GM21526 (cell line): ENCODE results near the gene TRIM45.
"Not testable (repeated sequence)": the region's sequence is repeated elsewhere in the genome, so short reads cannot be mapped to it uniquely, and the experiment has no call there.

Source experiments
- ATAC-seq: cut with Tn5 transposase; IDR thresholded peaks from one replicate; pipeline ENCODE4 v1.9.1; 2021; ENCODE audit warnings: moderate library complexity; ENCODE audit not compliant: unreplicated experiment, low FRiP score

The TRIM45 gene

GRCh38 chr1:117105722-117106121, 15.8 kb downstream of the TRIM45 start:
- no peak for ATAC-seq

- no peak for ATAC-seq
These were observed 16.6 kb downstream of the TRIM45 start for GRCh38 chr1:117104986-117105385.

GRCh38 chr1:117101858-117102257, 19.7 kb downstream of the TRIM45 start:
- ATAC-seq: not testable (repeated sequence)

DNA sequence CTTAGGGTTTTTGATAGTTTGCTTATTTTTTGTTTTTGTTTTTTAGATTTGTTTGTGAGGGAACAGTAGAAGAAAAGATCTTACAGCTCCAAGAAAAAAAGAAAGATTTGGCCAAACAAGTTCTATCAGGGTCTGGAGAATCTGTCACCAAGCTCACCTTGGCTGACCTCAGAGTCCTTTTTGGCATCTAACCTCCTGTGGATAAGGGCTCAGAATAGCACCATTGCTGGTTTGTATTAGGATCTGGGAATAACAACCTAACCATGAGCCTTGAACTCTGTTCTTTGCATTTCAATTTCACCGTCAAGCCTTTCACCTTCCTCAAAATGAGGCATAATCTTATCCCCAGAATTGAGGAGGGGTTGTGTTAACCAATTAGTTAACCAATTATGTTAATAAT, 20.2 kb downstream of the TRIM45 start:
- ATAC-seq: no peak

GRCh38 chr1:117098287-117098890, 23.2 kb downstream of the TRIM45 start:
- ATAC-seq: no peak

DNA sequence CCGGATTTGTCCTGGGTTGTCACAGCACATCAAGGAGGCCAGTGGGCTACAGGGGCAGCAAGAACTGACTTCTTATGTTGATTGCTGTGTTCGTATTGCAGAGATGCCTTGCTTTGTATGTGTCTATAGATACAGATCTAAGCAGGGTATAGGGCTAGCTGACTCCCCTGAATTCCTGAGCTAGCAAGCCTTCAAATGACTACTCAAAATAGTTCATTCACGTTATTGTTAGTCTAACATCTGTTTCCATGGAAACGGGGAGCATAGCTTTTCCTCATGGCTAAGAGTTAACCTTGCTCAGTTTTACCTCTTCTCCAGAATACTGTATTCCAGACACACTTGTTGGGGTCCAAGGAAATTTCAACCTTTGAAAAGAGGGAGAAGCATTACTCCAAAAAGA, 24.1 kb downstream of the TRIM45 start:
- no peak for ATAC-seq

GRCh38 chr1:117096951-117097408, 24.6 kb downstream of the TRIM45 start:
- ATAC-seq: no peak

GRCh38 chr1:117094841-117095604, 26.5 kb downstream of the TRIM45 start:
- no peak for ATAC-seq

GRCh38 chr1:117093870-117094621, 27.5 kb downstream of the TRIM45 start:
- peak; percentile 71 for ATAC-seq

GRCh38 chr1:117093091-117093534, 28.4 kb downstream of the TRIM45 start:
- no peak for ATAC-seq

DNA sequence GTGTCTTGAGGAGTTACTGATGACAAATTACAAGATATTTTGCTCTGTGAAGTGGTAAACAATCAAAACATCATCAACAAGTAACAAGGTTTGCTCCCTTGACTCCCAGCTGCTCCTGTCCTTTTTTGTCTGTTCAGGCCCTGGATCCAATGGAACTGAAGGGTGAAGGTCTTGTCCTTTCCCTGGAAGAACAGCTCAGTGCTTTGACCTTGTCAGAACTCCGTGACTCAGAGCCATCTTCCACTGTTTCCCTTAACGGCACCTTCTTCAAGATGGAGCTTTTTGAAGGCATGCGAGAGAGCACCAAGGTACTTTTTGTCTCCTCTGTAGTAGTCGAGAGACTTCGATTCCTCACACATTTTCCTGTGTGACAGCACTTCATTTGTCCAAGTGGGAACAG, 29.0 kb downstream of the TRIM45 start:
- ATAC-seq: no peak

GRCh38 chr1:117089996-117090395, 31.6 kb downstream of the TRIM45 start:
- no peak for ATAC-seq

- no peak for ATAC-seq
These were observed 33.9 kb downstream of the TRIM45 start for GRCh38 chr1:117087686-117088085.

- no peak for ATAC-seq
These were observed 37.3 kb downstream of the TRIM45 start for GRCh38 chr1:117084231-117084630.

GRCh38 chr1:117079737-117080136, 41.8 kb downstream of the TRIM45 start:
- ATAC-seq: no peak

GRCh38 chr1:117077267-117077666, 44.3 kb downstream of the TRIM45 start:
- ATAC-seq: no peak

GRCh38 chr1:117076648-117077047, 44.9 kb downstream of the TRIM45 start:
- no peak for ATAC-seq

- ATAC-seq: no peak
These were observed 51.4 kb downstream of the TRIM45 start for GRCh38 chr1:117070124-117070523.

DNA sequence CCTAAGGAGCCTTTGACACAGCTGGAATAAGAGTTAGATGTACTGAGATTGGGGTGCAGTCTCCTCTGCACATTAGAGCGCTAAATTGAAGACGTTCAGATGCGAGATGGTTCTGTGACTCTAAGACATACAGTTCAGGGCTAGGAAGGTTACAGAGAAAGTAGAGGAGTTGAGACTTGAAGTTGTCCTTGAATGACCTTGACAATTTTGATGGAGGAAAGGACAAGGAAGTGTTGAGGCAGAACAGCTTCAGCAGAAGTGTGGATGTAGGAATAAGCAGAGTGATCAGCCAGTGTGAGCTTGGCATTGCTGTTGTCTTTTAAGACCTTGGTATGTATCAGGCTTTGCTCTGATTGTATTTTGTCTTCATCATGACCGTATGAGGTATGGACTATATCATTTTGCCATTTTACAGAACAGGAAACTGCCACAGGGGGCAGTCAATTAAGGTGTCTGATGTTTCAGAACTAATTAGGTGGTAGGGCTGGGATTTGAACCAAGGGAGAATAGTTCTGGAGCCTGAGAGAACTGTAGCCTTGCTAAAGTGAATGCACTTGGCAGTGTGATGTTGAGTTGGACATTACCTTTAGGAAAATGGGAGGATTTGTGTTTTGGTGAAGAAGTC, 52.2 kb downstream of the TRIM45 start:
- ATAC-seq: no peak

GRCh38 chr1:117068580-117068979, 53.0 kb downstream of the TRIM45 start:
- no peak for ATAC-seq
